Activated T-cell treated with anti-CD3 and anti-CD28 coated beads for 4 hours (primary cell): ENCODE results near the gene PFKFB3.
"Not testable (repeated sequence)": the region's sequence is repeated elsewhere in the genome, so short reads cannot be mapped to it uniquely, and the experiment has no call there.

Experiments used
- DNase-seq: peaks from one replicate; pipeline ENCODE4 v3.0.0-alpha.2; 2020

Gene PFKFB3

DNA sequence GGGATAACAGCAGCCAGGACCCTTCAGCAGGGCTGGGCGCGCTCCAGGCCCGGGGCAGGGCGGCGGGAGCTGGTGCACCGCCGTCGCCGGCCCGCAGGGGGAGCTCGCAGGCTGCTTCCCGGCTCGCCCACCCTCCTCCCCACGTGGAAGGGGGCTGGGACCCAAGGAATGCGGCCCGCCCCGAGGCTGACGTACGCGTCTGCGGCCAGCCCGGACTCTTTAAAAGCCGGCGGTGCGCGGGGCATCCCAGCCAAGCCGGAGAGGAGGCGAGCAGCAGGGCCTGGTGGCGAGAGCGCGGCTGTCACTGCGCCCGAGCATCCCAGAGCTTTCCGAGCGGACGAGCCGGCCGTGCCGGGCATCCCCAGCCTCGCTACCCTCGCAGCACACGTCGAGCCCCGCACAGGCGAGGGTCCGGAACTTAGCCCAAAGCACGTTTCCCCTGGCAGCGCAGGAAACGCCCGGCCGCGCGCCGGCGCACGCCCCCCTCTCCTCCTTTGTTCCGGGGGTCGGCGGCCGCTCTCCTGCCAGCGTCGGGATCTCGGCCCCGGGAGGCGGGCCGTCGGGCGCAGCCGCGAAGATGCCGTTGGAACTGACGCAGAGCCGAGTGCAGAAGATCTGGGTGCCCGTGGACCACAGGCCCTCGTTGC is at the start of gene PFKFB3:
Gene PFKFB3, plus strand, starts transcription at position 249 of the 647 bp plus-strand sequence. Its CDS starts 329 bp downstream, at position 578.
- peak; percentile 89 for DNase-seq

GRCh38 chr10:6153845-6154244 is 48.9 kb upstream of the PFKFB3 start:
- DNase-seq, result no peak

- DNase-seq, result no peak
Measured at GRCh38 chr10:6154566-6154965, 48.2 kb upstream of the PFKFB3 start.

GRCh38 chr10:6158276-6158675 is 44.5 kb upstream of the PFKFB3 start:
- DNase-seq, result no peak

GRCh38 chr10:6161921-6162320 is 40.8 kb upstream of the PFKFB3 start:
- DNase-seq, result no peak

DNA sequence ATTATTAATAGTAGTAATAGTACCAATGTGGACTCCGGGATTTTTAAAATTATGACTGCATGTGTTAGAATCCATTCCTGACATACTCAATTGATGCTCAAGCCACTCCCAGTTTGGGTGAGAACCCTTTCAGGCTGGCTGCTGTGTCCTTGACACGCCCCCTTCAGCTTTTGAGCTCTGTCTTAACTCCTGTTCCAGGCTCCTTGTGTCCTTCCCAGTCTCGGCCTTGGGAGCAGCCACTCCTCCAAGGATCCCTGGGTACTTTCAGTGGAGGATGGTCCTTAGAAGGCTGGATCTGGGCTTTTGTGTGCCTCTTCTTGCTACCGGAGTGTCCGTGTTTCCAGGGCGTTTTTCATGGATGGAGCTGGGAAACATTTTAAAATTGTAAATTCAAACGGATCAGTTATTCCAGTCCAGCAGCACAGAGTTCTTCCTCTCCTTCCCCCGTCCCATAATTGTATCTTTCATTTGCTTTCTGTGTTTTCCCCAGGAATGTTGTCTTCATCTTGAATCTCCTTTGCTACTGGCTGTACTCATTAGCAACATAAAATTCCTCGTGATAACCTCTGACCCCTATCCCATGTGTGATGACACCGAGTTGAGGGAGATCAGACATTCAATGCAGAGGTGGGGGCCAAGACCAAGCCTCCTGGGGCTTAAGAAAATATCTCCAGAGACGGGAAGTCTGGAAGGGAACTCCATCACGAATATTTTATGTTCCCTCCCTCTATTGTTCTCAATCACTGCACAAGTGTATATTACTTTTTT is 40.0 kb upstream of the PFKFB3 start:
- DNase-seq, result no peak

- peak; percentile 91 for DNase-seq
Measured at GRCh38 chr10:6163364-6164270, 39.1 kb upstream of the PFKFB3 start.

GRCh38 chr10:6164271-6165095 is 38.2 kb upstream of the PFKFB3 start:
- DNase-seq, result no peak

- DNase-seq, result no peak
Measured at GRCh38 chr10:6165221-6165725, 37.5 kb upstream of the PFKFB3 start.

- not testable (repeated sequence) for DNase-seq
Measured at GRCh38 chr10:6165933-6166332, 36.8 kb upstream of the PFKFB3 start.

DNA sequence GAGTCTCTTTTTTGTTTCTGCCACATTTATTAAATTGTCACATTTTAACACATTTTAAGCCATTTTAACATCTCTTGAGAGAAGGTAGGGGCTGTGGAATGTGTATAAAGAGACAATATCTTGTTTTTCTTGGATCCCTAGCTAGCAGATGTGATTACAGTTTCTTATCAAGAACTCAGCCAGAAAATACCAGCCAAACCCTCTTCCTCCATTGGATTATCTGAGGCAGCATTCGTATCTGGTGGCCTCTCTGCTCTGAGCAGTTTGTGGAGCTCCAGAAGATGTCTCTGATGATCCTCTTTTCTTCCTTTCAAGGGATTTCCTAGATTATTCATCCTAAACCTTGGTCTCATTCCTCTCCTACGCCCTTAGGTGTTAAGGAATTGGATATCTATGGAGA is 35.3 kb upstream of the PFKFB3 start:
- no peak for DNase-seq

DNA sequence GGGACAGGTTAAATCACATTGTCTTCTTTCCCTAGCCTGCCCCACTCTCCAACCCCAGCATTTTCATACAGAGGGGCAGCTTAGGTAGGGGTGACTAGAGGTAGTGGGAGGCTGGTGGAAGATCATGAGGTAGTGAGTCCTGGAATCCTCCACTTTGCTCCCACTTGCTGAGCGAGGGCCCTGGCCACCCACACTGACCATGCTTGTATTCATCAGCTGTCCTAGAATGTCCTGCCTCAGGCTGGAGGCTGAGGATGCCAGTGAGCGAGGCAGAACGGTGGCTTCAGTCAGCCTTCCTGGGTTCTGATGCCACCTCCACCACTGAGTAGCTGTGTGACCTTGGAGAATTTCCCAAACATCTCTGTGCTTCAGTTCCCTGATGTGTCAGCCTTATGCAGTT is 34.6 kb upstream of the PFKFB3 start:
- DNase-seq, result no peak

DNA sequence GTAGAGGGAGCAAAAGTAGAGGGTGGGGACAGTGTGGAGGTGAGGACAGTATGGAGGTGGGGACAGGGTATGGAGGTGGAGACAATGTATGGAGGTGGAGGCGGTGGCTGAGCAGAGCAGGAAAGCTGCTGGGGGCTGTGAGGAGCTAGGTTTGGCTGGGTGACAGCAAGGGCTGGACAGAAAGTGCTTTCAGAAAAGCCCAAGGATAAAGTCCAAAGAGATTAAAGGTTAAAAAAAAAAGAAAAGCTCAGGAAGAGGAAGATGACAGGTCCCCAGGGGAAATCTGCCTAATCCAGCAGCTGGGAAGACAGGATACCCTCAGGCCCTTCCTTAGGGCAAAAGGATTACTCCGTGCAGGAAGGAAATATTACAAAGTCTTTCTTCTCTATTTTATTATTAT is 32.1 kb upstream of the PFKFB3 start:
- DNase-seq, result no peak

DNA sequence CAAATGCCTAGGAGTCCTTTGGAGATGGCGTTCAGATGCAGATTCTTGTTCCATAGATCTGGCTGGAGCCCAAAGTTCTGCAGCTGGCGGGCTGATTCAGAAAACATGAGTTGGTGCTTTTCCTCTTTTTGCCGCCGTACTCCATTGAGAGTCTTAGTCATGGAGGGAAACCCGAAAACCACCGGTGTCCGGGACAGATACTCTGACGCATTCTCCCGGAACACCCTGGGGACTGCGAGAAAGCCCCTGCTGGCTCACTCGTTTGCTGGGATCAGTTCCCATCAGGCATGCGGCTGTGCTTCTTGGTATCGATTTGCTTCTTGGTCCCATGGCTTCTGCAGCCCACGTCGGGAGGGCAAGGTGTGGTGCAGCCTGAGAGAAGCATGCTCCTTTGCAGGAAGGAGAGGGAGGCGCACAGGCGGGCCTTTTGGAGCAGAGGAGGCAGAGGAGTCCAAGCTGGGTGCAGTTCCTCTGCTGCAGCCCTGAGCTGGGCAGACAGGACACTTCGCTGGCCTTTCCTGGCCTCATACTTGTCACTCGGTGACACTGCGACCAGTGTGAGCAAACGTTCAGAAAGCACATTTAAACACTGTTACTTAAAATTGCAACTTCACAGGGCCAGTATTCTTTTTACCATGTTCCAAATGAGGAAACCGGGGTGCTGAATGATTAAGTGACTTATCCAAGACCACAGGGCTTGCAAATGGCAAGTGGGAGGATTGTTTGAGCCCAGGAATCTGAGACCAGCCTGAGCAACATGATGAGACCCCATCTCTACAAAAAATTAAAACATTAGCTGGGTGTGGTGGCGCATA is 30.6 kb upstream of the PFKFB3 start:
- no peak for DNase-seq

GRCh38 chr10:6173203-6173602 is 29.5 kb upstream of the PFKFB3 start:
- DNase-seq, result peak; percentile 17

DNA sequence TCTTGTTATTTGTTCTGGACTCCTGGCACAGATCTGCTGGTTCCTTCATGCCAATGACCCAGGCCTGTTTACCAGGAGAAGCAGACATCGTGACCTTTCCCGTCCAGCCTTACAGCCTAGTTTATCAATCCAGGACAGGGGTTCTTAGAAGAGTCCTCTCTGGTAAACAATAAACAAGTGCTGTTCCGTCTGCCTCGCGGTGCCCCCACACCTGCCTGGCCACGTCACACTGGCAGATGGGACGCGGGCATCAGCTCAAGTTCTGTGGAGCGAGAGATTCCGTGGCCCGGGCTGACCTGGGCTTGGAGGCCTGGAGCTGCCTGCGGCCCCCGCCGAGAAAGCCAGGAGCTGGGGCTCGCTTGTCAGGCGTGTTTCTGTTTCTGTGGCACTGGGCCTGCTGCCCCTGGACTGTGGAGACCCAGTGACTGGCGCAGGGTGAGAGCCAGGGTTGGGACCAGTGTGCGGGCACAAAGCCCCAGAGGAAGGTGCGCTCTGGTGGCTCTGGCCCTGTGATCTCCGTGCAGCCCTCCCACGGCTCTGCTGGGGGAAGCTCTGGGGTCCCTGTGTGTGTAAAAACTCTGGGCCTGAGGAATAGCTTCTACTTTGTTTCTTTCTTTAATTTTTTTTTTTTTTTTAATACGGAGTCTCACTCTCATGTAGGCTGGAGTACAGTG is 28.4 kb upstream of the PFKFB3 start:
- DNase-seq, result no peak

- no peak for DNase-seq
Measured at GRCh38 chr10:6175329-6176055, 27.2 kb upstream of the PFKFB3 start.

GRCh38 chr10:6176691-6177231 is 26.0 kb upstream of the PFKFB3 start:
- DNase-seq, result no peak

DNA sequence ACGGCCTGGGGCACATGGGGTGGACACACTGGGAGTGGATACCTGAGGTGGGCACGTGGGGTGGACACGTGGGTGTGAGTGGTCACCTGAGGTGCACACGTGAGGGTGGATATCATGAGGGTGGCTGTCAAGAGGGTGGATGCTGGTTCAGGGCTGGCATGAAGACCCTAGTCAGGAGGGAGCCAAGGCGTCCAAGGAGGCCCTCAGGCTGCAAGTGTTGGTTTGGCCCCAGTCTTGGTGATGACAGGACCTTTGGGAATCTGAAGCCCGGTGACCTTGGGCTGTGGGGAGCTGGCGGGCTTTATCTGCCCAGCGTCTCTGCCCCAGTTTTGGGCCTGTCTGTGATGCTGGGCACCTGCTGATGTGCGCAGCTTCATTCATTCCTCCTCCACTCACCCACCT is 24.9 kb upstream of the PFKFB3 start:
- no peak for DNase-seq

- no peak for DNase-seq
Measured at GRCh38 chr10:6178581-6178980, 24.2 kb upstream of the PFKFB3 start.
